ENCODE data around the gene SEPTIN3.
"Not testable (repeated sequence)": the region's sequence is repeated elsewhere in the genome, so short reads cannot be mapped to it uniquely, and the experiment has no call there.

Gene SEPTIN3

DNA sequence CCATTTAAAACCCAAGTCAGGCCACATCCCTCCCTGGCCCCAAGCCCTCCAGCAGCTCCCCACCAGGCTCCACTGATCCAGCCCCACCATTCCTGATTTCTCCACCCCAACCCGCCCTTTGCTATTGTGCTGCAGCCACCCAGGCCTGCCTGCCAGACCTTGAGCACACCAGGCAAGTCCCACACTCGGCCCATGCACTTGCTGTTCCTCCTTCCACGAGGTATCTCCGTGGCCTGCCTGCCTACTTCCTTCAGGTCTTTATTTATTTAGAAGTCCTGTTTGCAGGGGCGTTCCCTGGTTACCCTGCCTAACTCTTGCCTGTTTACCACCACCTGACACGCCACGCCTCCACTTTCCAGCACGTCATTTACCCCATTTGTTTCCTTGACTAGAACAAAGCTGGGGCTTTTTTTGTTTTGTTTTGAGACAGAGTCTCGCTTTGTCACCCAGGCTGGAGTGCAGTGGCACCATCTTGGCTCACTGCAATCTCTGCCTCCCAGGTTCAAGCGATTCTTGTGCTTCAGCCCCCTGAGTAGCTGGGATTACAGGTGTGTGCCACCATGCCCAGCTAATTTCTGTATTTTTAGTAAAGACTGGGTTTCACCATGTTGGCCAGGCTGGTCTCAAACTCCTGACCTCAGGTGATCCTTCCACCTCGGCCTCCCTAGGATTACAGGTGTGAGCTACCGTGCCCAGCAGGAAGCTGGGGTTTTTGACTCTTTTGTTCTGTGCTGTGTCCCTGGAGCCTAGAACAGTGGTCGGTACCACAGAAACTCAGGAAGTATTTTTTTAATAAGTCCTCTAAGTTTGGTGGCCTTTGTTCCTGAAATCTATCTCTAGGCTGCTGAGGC is 29.0 kb upstream of the SEPTIN3 start:
- no peak for TF ChIP-seq Cebpa-rat (IDR thresholded peaks at IDR 0.05)
- Histone ChIP-seq H3K9ac (peak overlapping the region; percentile 79), H3K9me3 (no peaks in the 10 kb centered on the region), H3K4me3 (peak overlapping the region; percentile 60), H3K36me3 (peaks cover 48% of the 10 kb centered on the region), H3K27me3 (no peaks in the 10 kb centered on the region), H4K20me1 (peaks cover 7% of the 10 kb centered on the region; the same call in 1 of the 2 replicates), H3K27ac (peak overlapping the region; percentile 81), H3K4me1 (peaks cover 85% of the 10 kb centered on the region), H3K4me2 (peak overlapping the region; percentile 95)

DNA sequence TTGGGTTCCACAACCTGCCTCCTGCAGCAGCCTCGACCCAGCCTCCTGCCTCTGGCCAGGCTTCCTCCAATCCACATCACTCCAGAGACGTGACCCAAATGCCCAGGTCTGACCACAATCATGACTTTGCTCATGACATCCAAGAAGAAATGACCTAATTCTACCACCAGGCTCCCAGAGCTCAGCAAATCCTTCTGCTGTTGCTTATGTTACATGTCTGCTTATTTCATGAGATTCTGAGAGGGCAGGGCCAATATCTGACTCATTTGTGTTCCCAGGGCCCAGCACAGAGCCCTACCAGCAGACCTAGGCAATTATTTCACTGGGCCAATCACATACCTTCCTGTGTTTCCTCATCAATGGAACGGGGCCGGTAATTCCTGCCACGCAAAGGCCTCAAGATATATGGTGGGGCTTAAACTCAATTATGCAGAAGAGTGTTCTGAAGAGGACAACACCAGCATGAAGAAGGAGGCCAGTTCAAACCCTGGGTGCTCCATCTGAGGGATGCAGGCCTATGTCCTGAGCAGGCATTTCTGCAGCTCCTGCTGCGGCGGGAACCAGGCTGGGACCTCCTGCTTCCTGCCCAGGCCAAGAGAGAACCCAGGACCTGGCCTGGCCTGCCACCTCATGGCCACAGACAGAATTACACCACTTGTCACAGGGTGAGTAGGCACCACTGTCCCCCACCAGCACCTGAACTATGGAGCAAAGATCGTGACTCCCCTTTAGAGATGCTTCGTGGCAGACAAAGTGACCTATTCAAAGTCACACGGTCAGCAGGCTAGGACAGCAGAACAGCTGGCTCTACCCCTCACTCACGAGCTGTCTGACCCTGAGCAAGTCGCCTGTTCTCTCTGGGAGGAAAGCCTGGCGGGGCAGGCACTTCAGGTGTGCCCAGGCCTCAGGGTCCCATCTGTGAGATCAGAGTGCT is 28.1 kb upstream of the SEPTIN3 start:
- Histone ChIP-seq H3K9ac (peak overlapping the region; percentile 79), H4K20me1 (peaks cover 7% of the 10 kb centered on the region; the same call in 1 of the 2 replicates), H3K27me3 (no peaks in the 10 kb centered on the region), H3K4me3 (peak overlapping the region; percentile 44), H3K27ac (peak overlapping the region; percentile 81), H3K36me3 (peaks cover 49% of the 10 kb centered on the region), H3K4me2 (peak overlapping the region; percentile 95), H3K9me3 (no peaks in the 10 kb centered on the region), H3K4me1 (peaks cover 85% of the 10 kb centered on the region)
- no peak for TF ChIP-seq Cebpa-rat (IDR thresholded peaks at IDR 0.05)

DNA sequence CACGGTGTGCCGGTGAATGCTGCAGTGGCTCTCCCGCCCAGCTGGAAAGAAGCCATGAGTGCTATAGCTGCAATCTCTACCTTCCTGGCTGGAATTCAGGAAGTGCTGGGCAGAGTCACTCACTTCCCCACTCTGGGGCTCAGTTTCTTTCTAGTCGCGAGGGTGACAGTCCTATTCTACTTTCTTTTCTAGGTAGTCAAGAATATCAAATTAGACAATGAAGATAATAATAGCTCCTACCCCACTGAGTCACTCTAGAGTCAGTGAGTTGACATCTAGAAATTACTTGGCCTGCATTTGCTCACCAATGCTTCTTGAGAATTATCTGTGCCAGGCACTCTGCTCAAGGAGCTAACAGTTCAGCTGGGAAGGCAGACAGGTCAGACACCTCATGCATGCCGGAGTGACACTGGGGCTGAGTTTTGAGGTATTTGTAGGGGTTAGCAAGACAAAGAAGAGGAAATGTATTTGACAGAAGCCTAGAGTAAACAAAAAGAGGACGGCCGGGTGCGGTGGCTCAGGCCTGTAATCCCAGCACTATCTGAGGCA is 25.5 kb upstream of the SEPTIN3 start:
- H3K4me3 ChIP-seq, result no peak overlapping the region
- peaks cover 7% of the 10 kb centered on the region; the same call in 1 of the 2 replicates for H4K20me1 ChIP-seq
- peak overlapping the region; percentile 92; the same call in 1 of the 2 replicates for H3K9ac ChIP-seq
- no peak for TF ChIP-seq Cebpa-rat (IDR thresholded peaks at IDR 0.05)
- no peak overlapping the region for H3K27ac ChIP-seq
- H3K9me3 ChIP-seq, result no peaks in the 10 kb centered on the region
- peaks cover 77% of the 10 kb centered on the region for H3K4me1 ChIP-seq
- peak overlapping the region; percentile 8; the same call in 1 of the 2 replicates for H3K4me2 ChIP-seq
- H3K27me3 ChIP-seq, result no peaks in the 10 kb centered on the region; the same call in 1 of the 2 replicates
- peaks cover 45% of the 10 kb centered on the region for H3K36me3 ChIP-seq

DNA sequence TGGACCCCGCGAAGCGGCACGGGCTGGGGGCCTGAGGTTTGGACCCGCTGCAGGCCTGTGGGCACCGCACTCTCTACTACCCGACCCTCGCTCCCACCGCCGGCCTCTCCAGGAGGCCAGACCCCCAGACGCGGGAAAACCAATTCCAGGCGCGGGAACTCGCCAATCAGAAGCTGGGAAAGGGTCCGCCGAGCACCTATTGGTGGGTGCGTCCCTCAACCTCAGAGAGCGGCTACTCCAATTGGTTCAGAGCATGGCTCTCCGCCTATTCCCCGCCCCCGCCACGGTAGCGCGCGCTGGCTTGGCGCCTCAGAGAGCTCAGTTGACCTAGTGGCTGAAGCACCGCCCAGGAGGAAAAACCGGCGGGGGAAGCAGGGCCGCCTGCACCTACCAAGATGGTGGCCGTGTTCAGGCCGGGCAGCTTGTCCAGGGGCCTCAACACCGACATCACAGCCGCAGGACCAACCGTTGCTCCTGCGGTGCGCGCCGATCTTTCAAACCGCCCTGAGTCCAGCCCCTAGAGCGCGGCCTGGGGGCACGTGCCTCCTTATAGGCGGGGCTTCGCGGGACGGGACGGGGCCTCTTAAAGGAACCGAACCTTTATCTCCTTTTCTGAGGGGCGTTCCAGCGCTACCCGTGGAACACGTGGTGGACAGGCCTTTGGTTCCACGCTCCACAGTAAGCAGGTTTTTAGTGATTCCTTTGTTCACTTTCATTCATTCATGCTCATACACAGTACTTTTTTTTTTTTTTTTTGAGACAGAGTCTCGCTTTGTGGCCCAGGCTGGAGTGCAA is 22.4 kb upstream of the SEPTIN3 start, which contains the start of gene CENPM:
Gene CENPM (minus strand): TSS at position 524 of the 795 bp plus-strand sequence. CDS start 76 bp downstream, at position 448.
- peaks cover 78% of the 10 kb centered on the region for H3K4me1 ChIP-seq
- TF ChIP-seq Cebpa-rat (IDR thresholded peaks at IDR 0.05), result no peak
- peak within 1 kb of the TSS; percentile 88 for H3K27ac ChIP-seq

DNA sequence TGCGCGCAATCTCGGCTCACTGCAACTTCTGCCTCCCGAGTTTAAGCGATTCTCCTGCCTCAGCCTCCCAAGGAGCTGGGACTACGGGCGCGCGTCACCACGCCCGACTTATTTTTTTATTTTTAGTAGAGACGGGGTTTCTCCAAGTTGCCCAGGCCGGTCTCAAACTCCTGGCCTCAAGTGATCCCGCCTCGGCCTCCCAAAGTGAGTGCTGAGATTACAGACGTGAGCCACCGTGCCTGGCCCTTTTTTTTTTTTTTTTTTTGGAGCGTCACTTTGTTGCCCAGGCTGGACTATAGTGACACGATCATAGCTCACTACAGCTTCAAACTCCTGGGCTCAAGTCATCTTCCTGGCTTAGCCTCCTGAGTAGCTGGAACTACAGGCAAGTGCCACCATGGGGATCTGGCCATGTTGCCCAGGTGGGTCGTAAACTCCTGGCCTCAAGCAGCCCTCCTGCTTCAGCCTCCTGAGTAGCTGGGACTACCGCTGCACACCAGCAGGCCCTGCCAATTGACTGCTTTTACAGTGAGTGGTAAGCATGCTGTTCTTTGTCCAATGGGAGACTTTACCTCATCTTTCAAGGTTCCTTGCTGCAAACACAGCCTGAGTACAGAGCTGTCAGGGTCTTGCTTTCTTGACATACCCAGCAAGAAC is 21.7 kb upstream of the SEPTIN3 start:
- Histone ChIP-seq H3K27me3 (no peaks in the 10 kb centered on the region; the same call in 1 of the 2 replicates), H3K4me2 (peak overlapping the region; percentile 99), H3K4me3 (peak overlapping the region; percentile 91), H3K9me3 (no peaks in the 10 kb centered on the region), H3K4me1 (peaks cover 85% of the 10 kb centered on the region), H4K20me1 (no peaks in the 10 kb centered on the region), H3K36me3 (peaks cover 27% of the 10 kb centered on the region), H3K27ac (peak overlapping the region; percentile 88), H3K9ac (peak overlapping the region; percentile 92)
- TF ChIP-seq Cebpa-rat (IDR thresholded peaks at IDR 0.05), result no peak

More for the DNA sequence above, 22.4 kb upstream of the SEPTIN3 start, which contains the start of gene CENPM:
- H3K27me3 ChIP-seq, result no peaks in the 10 kb centered on the region; the same call in 1 of the 2 replicates
- H3K36me3 ChIP-seq, result peaks cover 35% of the 10 kb centered on the region
- H3K4me3 ChIP-seq, result peak within 1 kb of the TSS; percentile 91
- H3K9me3 ChIP-seq, result no peaks in the 10 kb centered on the region
- peak within 1 kb of the TSS; percentile 92 for H3K9ac ChIP-seq
- H3K4me2 ChIP-seq, result peak within 1 kb of the TSS; percentile 99
- H4K20me1 ChIP-seq, result no peaks in the 10 kb centered on the region

DNA sequence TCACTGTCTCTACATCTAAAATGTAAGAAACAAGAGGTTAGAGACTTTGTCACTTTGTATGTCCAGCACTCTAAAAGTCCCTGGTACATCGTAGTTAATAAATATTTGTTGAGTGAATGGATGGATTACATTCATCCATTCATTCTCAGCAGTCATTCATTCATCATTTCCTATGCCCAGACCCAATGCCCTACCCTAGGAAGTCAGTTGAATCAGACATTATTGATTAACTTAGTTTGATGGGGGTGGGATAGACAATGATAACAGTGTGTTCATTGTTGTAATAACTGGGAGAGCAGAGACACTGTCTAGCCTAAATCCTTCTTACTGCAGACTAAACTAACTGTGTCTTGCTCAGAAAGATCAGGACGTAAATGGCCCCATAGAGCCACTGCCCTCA is 21.1 kb upstream of the SEPTIN3 start:
- no peak for TF ChIP-seq Cebpa-rat (IDR thresholded peaks at IDR 0.05)
- peak overlapping the region; percentile 99 for H3K4me2 ChIP-seq
- no peaks in the 10 kb centered on the region for H4K20me1 ChIP-seq
- H3K9me3 ChIP-seq, result no peaks in the 10 kb centered on the region
- peak overlapping the region; percentile 91; the same call in 1 of the 2 replicates for H3K4me3 ChIP-seq
- peaks cover 91% of the 10 kb centered on the region for H3K4me1 ChIP-seq
- H3K27me3 ChIP-seq, result no peaks in the 10 kb centered on the region; the same call in 1 of the 2 replicates
- H3K36me3 ChIP-seq, result peaks cover 21% of the 10 kb centered on the region
- peak overlapping the region; percentile 88; the same call in 1 of the 2 replicates for H3K27ac ChIP-seq
- H3K9ac ChIP-seq, result peak overlapping the region; percentile 92

DNA sequence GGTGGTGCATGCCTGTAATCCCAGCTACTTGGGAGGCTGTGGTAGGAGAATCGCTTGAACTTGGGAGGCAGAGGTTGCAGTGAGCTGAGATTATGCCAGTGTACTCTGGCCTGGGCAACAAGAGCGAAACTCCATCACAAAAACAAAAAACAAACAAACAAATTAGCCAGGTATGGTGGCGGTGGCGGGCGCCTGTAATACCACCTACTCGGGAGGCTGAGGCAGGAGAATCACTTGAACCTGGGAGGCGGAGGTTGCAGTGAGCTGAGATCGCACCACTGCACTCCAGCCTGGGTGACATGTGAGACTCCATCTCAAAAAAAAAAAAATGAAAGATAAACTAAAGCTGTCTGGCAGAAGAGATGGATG is 20.3 kb upstream of the SEPTIN3 start:
- H3K36me3 ChIP-seq, result peaks cover 14% of the 10 kb centered on the region
- H3K9ac ChIP-seq, result peak overlapping the region; percentile 50; the same call in 1 of the 2 replicates
- not testable (repeated sequence) for H3K27me3 ChIP-seq, H3K27ac ChIP-seq, H4K20me1 ChIP-seq, H3K9me3 ChIP-seq
- peaks cover 90% of the 10 kb centered on the region for H3K4me1 ChIP-seq
- peak overlapping the region; percentile 99 for H3K4me2 ChIP-seq
- H3K4me3 ChIP-seq, result 0 out of 2 replicates have a peak overlapping the region, but pooled peaks have one; percentile 31

DNA sequence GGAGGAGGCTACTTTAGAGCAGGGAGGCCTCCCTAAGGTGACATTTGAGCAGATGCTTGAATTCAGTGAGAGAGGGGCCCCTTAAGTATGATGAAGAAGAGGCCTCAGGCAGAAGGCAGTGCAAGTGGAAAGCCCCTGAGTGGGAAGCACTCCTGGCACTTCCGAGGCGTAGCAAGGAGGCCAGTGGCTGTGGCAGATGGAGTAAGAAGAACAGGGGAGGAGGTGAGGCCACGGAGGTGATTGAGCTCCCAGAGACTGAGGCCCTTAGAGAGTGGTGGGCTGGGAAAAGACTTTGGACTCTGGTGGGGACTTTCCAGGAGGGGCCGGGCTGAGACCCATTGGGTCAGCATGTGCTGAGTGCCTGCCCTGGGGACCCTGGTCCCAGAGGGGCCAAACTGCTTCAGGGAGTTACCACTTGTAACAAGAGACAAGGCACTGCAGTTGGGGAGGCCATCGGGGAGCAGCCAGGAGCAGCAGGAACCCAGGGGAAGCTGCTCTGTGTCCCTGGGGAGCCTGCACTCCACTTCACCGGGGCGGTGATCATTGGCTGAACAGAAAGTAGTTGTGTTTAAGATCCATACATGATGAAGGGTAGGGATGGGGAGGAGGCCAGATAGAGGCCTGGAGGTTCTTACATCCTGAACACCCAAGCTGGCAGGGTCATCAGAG is 19.8 kb upstream of the SEPTIN3 start:
- Histone ChIP-seq H3K9me3 (no peaks in the 10 kb centered on the region), H3K27me3 (no peaks in the 10 kb centered on the region; the same call in 1 of the 2 replicates), H3K27ac (peak overlapping the region; percentile 78), H3K4me3 (peak overlapping the region; percentile 31; the same call in 1 of the 2 replicates), H3K4me2 (peak overlapping the region; percentile 99), H3K4me1 (peaks cover 85% of the 10 kb centered on the region), H3K9ac (peak overlapping the region; percentile 50), H4K20me1 (no peaks in the 10 kb centered on the region), H3K36me3 (peaks cover 8% of the 10 kb centered on the region)
- no peak for TF ChIP-seq Cebpa-rat (IDR thresholded peaks at IDR 0.05)
